Glutamatergic neuron (in vitro differentiated cells): ENCODE measurements around the gene LMLN. TPM values are rescaled to one million over a fixed set of nuclear protein-coding genes. Genes with fewer than 3 reads are reported as not detected.

Source experiments
- DNase-seq: peaks from one replicate; pipeline ENCODE4 v3.0.0; 2022
- H3K27ac Mint-ChIP-seq: one replicate; pipeline ENCODE4 v1.8.0; 2020; ENCODE audit warnings: mild to moderate bottlenecking, mixed read lengths, inconsistent platforms; ENCODE audit not compliant: unreplicated experiment
- H3K27me3 Mint-ChIP-seq: one replicate; pipeline ENCODE4 v1.8.0; 2020; ENCODE audit warnings: mild to moderate bottlenecking, moderate library complexity, mixed read lengths, inconsistent platforms; ENCODE audit not compliant: unreplicated experiment
- H3K36me3 Mint-ChIP-seq: one replicate; pipeline ENCODE4 v1.8.0; 2020; ENCODE audit warnings: mild to moderate bottlenecking, mixed read lengths, inconsistent platforms; ENCODE audit not compliant: unreplicated experiment
- H3K4me1 Mint-ChIP-seq: one replicate; pipeline ENCODE4 v1.8.0; 2020; ENCODE audit warnings: mild to moderate bottlenecking, low read depth, mixed read lengths, inconsistent platforms; ENCODE audit not compliant: unreplicated experiment
- H3K4me3 Mint-ChIP-seq: one replicate; pipeline ENCODE4 v1.8.0; 2020; ENCODE audit warnings: mild to moderate bottlenecking, mixed read lengths, inconsistent platforms; ENCODE audit not compliant: unreplicated experiment
- H3K9me3 Mint-ChIP-seq: one replicate; pipeline ENCODE4 v1.8.0; 2020; ENCODE audit warnings: mild to moderate bottlenecking, moderate library complexity, mixed read lengths, inconsistent platforms; ENCODE audit not compliant: unreplicated experiment
- total RNA-seq: library from RNA; stranded (reverse); fragmentation: NEBNext Ultra II Directional; extraction: Animal tissue kit (Norgen Biotek cat#: 25700); gene quantifications from one replicate; pipeline ENCODE4 v1.2.1, GENCODE V29; 2021; ENCODE audit not compliant: unreplicated experiment
- TF ChIP-seq, protein P1 (sequence below): fragments of 200-600 bp; sonication (generic); IDR thresholded peaks from one replicate; pipeline ENCODE4 v1.5.0; 2021; ENCODE audit not compliant: partially characterized antibody, unreplicated experiment

The LMLN gene
- total RNA-seq, 1 donor from 2014 or later, result 3.7 TPM

GRCh38 chr3:197997936-197998335, 37.9 kb downstream of the LMLN start:
- Mint-ChIP-seq H3K9me3 (no peaks in the 10 kb centered on the region), H3K27me3 (no peaks in the 10 kb centered on the region), H3K27ac (no peak overlapping the region), H3K4me3 (no peak overlapping the region), H3K4me1 (peaks cover 11% of the 10 kb centered on the region), H3K36me3 (no peaks in the 10 kb centered on the region)
- no peak for DNase-seq
- TF ChIP-seq, protein P1, sequence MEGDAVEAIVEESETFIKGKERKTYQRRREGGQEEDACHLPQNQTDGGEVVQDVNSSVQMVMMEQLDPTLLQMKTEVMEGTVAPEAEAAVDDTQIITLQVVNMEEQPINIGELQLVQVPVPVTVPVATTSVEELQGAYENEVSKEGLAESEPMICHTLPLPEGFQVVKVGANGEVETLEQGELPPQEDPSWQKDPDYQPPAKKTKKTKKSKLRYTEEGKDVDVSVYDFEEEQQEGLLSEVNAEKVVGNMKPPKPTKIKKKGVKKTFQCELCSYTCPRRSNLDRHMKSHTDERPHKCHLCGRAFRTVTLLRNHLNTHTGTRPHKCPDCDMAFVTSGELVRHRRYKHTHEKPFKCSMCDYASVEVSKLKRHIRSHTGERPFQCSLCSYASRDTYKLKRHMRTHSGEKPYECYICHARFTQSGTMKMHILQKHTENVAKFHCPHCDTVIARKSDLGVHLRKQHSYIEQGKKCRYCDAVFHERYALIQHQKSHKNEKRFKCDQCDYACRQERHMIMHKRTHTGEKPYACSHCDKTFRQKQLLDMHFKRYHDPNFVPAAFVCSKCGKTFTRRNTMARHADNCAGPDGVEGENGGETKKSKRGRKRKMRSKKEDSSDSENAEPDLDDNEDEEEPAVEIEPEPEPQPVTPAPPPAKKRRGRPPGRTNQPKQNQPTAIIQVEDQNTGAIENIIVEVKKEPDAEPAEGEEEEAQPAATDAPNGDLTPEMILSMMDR, result no peak

- Mint-ChIP-seq H3K4me1 (no peaks in the 10 kb centered on the region), H3K4me3 (no peak overlapping the region), H3K27me3 (no peaks in the 10 kb centered on the region), H3K9me3 (no peaks in the 10 kb centered on the region), H3K27ac (no peak overlapping the region), H3K36me3 (no peaks in the 10 kb centered on the region)
- TF ChIP-seq, protein P1, result no peak
- DNase-seq, result no peak
Observed at GRCh38 chr3:198017090-198017489, 57.1 kb downstream of the LMLN start.

- no peak for DNase-seq
- no peaks in the 10 kb centered on the region for H3K27me3 Mint-ChIP-seq
- H3K4me3 Mint-ChIP-seq, result no peak overlapping the region
- no peaks in the 10 kb centered on the region for H3K4me1 Mint-ChIP-seq
- TF ChIP-seq, protein P1, result no peak
- H3K9me3 Mint-ChIP-seq, result no peaks in the 10 kb centered on the region
- no peak overlapping the region for H3K27ac Mint-ChIP-seq
- no peaks in the 10 kb centered on the region for H3K36me3 Mint-ChIP-seq
Observed at GRCh38 chr3:198018416-198018815, 58.4 kb downstream of the LMLN start.

DNA sequence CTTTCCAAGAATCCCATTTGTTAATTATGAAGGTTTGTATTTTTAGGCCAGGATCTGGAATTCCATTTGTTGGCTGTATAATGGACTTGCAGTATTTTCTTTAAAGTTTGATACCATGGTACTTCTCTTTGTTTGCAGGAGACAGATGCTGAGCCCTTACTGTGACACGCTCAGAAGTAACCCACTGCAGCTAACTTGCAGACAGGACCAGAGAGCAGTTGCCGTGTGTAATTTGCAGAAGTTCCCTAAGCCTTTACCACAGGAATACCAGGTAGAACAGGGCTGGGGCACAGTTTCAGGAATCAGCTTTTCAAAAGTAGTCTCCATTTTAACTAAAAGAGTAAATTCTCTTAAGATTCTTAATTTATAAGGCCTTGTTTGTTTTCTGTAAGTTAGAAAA, 59.1 kb downstream of the LMLN start:
- DNase-seq, result no peak
- no peaks in the 10 kb centered on the region for H3K9me3 Mint-ChIP-seq
- H3K4me1 Mint-ChIP-seq, result no peaks in the 10 kb centered on the region
- TF ChIP-seq, protein P1, result no peak
- no peak overlapping the region for H3K27ac Mint-ChIP-seq
- H3K4me3 Mint-ChIP-seq, result no peak overlapping the region
- H3K36me3 Mint-ChIP-seq, result no peaks in the 10 kb centered on the region
- H3K27me3 Mint-ChIP-seq, result no peaks in the 10 kb centered on the region

GRCh38 chr3:198021320-198021719, 61.3 kb downstream of the LMLN start:
- TF ChIP-seq, protein P1, result no peak
- no peak for DNase-seq
- Mint-ChIP-seq H3K4me3 (no peak overlapping the region), H3K27ac (no peak overlapping the region), H3K4me1 (no peaks in the 10 kb centered on the region), H3K36me3 (no peaks in the 10 kb centered on the region), H3K27me3 (no peaks in the 10 kb centered on the region), H3K9me3 (no peaks in the 10 kb centered on the region)
